MM.1S (cell line): Measurements from ENCODE around the gene VSTM5.

Experiments
- DNase-seq: peaks from one replicate; pipeline ENCODE4 v3.0.0-alpha.2; 2015
- H2AFZ ChIP-seq: fragments of 300-600 bp; sonication (generic); 2 replicates; pipeline ENCODE4 v1.6.0; 2016; ENCODE audit warnings: antibody characterized with exemption, low read length
- H3F3A ChIP-seq: fragments of 300-600 bp; sonication (generic); 2 replicates; pipeline ENCODE4 v1.6.1; 2016; ENCODE audit warnings: mild to moderate bottlenecking, antibody characterized with exemption, low read length, moderate library complexity, mixed read lengths; ENCODE audit not compliant: insufficient read depth
- H3K27ac ChIP-seq: fragments of 300-600 bp; sonication (generic); 2 replicates; pipeline ENCODE4 v1.5.1; 2016; ENCODE audit warnings: mild to moderate bottlenecking, low read length
- H3K27me3 ChIP-seq: fragments of 300-600 bp; sonication (generic); replicated peaks from 2 replicates; pipeline ENCODE4 v1.6.0; 2016; ENCODE audit warnings: low read length; ENCODE audit not compliant: insufficient read depth
- H3K36me3 ChIP-seq: fragments of 300-600 bp; sonication (generic); replicated peaks from 2 replicates; pipeline ENCODE4 v1.6.1; 2016; ENCODE audit warnings: mild to moderate bottlenecking, low read length, mixed read lengths; ENCODE audit not compliant: insufficient read depth
- H3K4me1 ChIP-seq: fragments of 300-600 bp; sonication (generic); 2 replicates; pipeline ENCODE4 v1.6.1; 2016; ENCODE audit warnings: low read length, mixed read lengths
- H3K4me2 ChIP-seq: fragments of 300-600 bp; sonication (generic); 2 replicates; pipeline ENCODE4 v1.6.0; 2016; ENCODE audit warnings: low read depth, low read length
- H3K4me3 ChIP-seq: fragments of 300-600 bp; sonication (generic); 2 replicates; pipeline ENCODE4 v1.5.1; 2016; ENCODE audit warnings: low read length, mixed read lengths
- H3K79me2 ChIP-seq: fragments of 300-600 bp; sonication (generic); 2 replicates; pipeline ENCODE4 v1.6.1; 2016; ENCODE audit warnings: mixed run types, low read length, mixed read lengths
- H3K9ac ChIP-seq: fragments of 300-600 bp; sonication (generic); 2 replicates; pipeline ENCODE4 v1.6.1; 2016; ENCODE audit warnings: low read length, mixed read lengths
- H3K9me2 ChIP-seq: fragments of 300-600 bp; sonication (generic); replicated peaks from 2 replicates; pipeline ENCODE4 v1.6.1; 2016; ENCODE audit warnings: mild to moderate bottlenecking, low read length, mixed read lengths; ENCODE audit not compliant: insufficient read depth
- H3K9me3 ChIP-seq: fragments of 300-600 bp; sonication (generic); replicated peaks from 2 replicates; pipeline ENCODE4 v1.6.1; 2016; ENCODE audit warnings: mild to moderate bottlenecking, low read length, mixed read lengths; ENCODE audit not compliant: insufficient read depth
- H4K20me1 ChIP-seq: fragments of 300-600 bp; sonication (generic); 2 replicates; pipeline ENCODE4 v1.6.1; 2016; ENCODE audit warnings: mild to moderate bottlenecking, low read length, moderate library complexity, mixed read lengths; ENCODE audit not compliant: insufficient read depth
- EZH2 ChIP-seq: fragments of 300-600 bp; sonication (generic); optimal IDR thresholded peaks from 2 replicates; pipeline ENCODE3; 2017; ENCODE audit warnings: low read depth, mild to moderate bottlenecking, antibody characterized with exemption, low read length, mixed read lengths
- EZH2phosphoT487 ChIP-seq: fragments of 300-600 bp; sonication (generic); IDR thresholded peaks from 2 replicates; pipeline ENCODE4 v1.6.1; 2018; ENCODE audit warnings: antibody characterized with exemption, low read length
- TF ChIP-seq, protein P1 (sequence below): fragments of 300-600 bp; sonication (generic); IDR thresholded peaks from 2 replicates; pipeline ENCODE4 v1.5.1; 2016; ENCODE audit warnings: antibody characterized with exemption, low read length, mixed read lengths

Gene VSTM5

DNA sequence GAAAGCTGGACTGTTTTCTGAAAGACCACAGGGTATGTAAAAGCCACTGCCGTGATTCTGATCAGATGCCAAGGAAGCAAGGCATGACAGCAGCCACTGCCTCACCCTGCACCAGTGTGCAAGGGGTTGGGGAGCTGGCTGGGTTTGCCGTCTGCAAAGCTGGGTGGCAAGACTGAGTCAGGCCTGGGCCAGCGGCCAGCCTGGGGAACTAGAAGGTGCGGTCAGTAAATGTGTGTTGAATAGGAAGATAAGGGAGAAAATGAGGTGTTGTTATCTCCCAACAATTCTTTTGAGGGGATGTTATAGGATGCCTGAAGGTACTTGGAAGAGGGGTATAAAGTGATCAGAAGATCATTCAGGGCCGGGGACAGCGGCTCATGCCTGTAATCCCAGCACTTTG is 8.0 kb downstream of the VSTM5 start:
- Histone ChIP-seq H3K9me2 (no peaks in the 10 kb centered on the region), H3K4me2 (no peak overlapping the region)
- TF ChIP-seq, protein P1, sequence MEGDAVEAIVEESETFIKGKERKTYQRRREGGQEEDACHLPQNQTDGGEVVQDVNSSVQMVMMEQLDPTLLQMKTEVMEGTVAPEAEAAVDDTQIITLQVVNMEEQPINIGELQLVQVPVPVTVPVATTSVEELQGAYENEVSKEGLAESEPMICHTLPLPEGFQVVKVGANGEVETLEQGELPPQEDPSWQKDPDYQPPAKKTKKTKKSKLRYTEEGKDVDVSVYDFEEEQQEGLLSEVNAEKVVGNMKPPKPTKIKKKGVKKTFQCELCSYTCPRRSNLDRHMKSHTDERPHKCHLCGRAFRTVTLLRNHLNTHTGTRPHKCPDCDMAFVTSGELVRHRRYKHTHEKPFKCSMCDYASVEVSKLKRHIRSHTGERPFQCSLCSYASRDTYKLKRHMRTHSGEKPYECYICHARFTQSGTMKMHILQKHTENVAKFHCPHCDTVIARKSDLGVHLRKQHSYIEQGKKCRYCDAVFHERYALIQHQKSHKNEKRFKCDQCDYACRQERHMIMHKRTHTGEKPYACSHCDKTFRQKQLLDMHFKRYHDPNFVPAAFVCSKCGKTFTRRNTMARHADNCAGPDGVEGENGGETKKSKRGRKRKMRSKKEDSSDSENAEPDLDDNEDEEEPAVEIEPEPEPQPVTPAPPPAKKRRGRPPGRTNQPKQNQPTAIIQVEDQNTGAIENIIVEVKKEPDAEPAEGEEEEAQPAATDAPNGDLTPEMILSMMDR, result no peak
- TF ChIP-seq EZH2phosphoT487 (no peak), EZH2 (no peak)

DNA sequence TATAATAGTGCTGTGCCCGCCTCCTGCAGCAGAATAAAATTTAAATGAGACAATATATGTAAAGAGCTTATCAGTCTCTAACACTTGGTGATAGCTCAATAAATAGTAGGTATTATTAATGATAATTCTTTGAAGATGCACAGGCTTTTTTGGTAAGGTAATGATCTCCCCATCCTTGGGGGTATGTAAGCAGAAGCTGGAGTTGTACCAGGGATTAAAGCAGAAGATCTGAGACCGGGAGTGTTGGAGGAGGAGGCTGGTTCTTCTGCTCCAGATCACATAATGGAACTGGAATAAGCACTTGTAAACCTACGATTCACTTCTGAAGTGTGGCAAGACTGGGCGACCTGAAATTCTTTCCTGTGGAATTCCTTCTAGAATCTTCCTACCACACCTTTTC is 8.4 kb downstream of the VSTM5 start:
- no peak overlapping the region for H3K4me3 ChIP-seq

More for the DNA sequence above, 8.0 kb downstream of the VSTM5 start:
- H3K79me2 ChIP-seq, result no peaks in the 10 kb centered on the region
- DNase-seq, result no peak
- no peak overlapping the region for H3K9ac ChIP-seq
- H3K9me3 ChIP-seq, result no peaks in the 10 kb centered on the region
- H4K20me1 ChIP-seq, result no peaks in the 10 kb centered on the region
- no peak overlapping the region for H2AFZ ChIP-seq
- no peaks in the 10 kb centered on the region for H3K27me3 ChIP-seq
- no peaks in the 10 kb centered on the region for H3K4me1 ChIP-seq
- no peak overlapping the region for H3K4me3 ChIP-seq
- H3F3A ChIP-seq, result no peaks in the 10 kb centered on the region
- no peak overlapping the region for H3K27ac ChIP-seq
- H3K36me3 ChIP-seq, result no peaks in the 10 kb centered on the region

DNA sequence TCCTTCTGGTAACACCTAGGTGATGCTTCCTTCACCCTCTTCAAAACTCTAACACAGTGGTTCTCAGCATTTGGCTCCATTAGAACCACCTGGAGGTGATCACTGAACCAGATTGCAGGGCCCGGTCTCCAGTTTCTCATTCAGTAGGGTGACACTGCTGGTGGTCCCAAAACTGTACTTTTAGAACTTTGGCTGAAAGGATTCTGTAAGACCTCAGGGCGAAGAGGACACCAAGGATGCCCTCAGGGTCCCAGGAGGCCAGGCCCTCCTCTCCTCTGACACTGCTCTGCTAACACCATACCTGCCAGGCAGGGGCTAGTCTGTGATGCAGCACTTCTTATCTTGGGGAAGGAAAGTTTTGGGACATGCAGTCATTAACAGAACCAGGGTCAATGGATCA is 9.0 kb downstream of the VSTM5 start:
- Histone ChIP-seq H3F3A (no peaks in the 10 kb centered on the region), H3K9me2 (no peaks in the 10 kb centered on the region), H3K9ac (no peak overlapping the region), H3K27me3 (no peaks in the 10 kb centered on the region), H3K27ac (no peak overlapping the region), H3K4me3 (no peak overlapping the region), H3K4me1 (no peaks in the 10 kb centered on the region), H3K4me2 (no peak overlapping the region), H2AFZ (no peak overlapping the region), H3K79me2 (no peaks in the 10 kb centered on the region), H3K9me3 (no peaks in the 10 kb centered on the region), H4K20me1 (no peaks in the 10 kb centered on the region), H3K36me3 (no peaks in the 10 kb centered on the region)
- DNase-seq, result no peak
- TF ChIP-seq, protein P1, result no peak
- TF ChIP-seq EZH2 (no peak), EZH2phosphoT487 (no peak)

More for the DNA sequence above, 8.4 kb downstream of the VSTM5 start:
- Histone ChIP-seq H3K79me2 (no peaks in the 10 kb centered on the region), H3K9me3 (no peaks in the 10 kb centered on the region), H3K27ac (no peak overlapping the region), H2AFZ (no peak overlapping the region), H3K4me1 (no peaks in the 10 kb centered on the region), H4K20me1 (no peaks in the 10 kb centered on the region), H3K36me3 (no peaks in the 10 kb centered on the region), H3K27me3 (no peaks in the 10 kb centered on the region), H3K9me2 (no peaks in the 10 kb centered on the region), H3K4me2 (no peak overlapping the region), H3K9ac (no peak overlapping the region), H3F3A (no peaks in the 10 kb centered on the region)
- TF ChIP-seq EZH2phosphoT487, result no peak
- TF ChIP-seq, protein P1, result no peak
- TF ChIP-seq EZH2, result no peak
- DNase-seq, result no peak
